GF-D8 (cell line): Measurements from ENCODE around the gene LCE4A.

ENCODE experiments used
- DNase-seq: peaks from one replicate; lab custom pipeline; 2025; lab: John Stamatoyannopoulos, UW

The LCE4A gene

GRCh38 chr1:152745765-152746444 is 37.9 kb downstream of the LCE4A start:
- no peak for DNase-seq

GRCh38 chr1:152747831-152748230 is 39.9 kb downstream of the LCE4A start:
- DNase-seq = no peak

- no peak for DNase-seq
These were observed 44.3 kb downstream of the LCE4A start for GRCh38 chr1:152752225-152752624.

DNA sequence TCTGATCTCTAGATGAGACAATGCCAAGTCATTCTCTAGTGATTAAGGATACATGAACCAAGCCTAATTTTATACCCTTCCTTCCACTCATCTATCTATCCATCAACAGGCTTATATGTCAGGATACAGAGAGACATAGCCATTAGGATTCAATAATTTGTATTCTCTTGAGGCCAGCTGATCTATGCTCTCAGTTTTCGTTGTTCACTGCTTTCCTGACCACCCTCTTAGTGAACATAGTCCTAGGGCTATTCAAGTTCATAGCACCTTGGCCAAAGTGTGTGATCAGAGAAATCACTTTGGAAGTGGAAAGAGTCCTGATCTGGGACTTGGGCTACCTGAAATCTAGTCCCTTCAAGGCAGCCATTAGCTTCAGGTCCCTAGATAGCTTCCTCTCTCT is 45.6 kb downstream of the LCE4A start:
- DNase-seq = no peak

DNA sequence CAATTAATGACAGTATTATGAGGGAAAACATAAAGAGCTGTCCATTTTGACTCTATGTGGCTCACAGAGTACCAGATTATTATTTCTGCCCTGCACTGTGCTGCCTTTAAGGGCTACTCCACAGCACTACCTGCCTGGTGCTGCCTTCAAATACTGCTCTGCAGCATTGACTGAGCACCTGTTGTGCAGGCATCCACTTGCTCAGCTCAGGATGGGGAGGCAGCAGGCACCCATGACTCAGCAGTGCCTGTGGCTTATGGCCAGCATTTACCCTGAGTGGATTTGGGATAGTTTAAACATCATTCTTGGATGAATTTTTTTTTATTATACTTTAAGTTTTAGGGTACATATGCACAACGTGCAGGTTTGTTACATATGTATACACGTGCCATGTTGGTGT is 48.9 kb downstream of the LCE4A start:
- no peak for DNase-seq

GRCh38 chr1:152757747-152758146 is 49.8 kb downstream of the LCE4A start, which contains the start of gene KPRP:
Gene KPRP (plus strand): TSS chr1:152758025. CDS start chr1:152759589, 1,564 bp downstream.
- no peak for DNase-seq

- DNase-seq = no peak
These were observed 50.7 kb downstream of the LCE4A start for GRCh38 chr1:152758636-152759035.
